Central memory CD8-positive, alpha-beta T cell (primary cell): ENCODE data around the gene ELMO1.
A peak's percentile ranks its signal among the peaks of the same experiment; 100 is the strongest.

ENCODE experiments used
- ATAC-seq: fragments of 150-1000 bp; cut with Tn5 transposase; replicated peaks from 2 replicates; pipeline ENCODE4 v1.10.0; 2022; ENCODE audit warnings: mild to moderate bottlenecking, moderate FRiP score, moderate number of reproducible peaks; ENCODE audit not compliant: poor library complexity, severe bottlenecking; ENCODE audit errors: extremely low read depth
- DNase-seq, 2 donors: peaks; one replicate each; pipeline ENCODE4 v3.0.0; 2021; ENCODE audit warnings: low spot score in 2 of 2
- H3K27ac Mint-ChIP-seq: one replicate; pipeline ENCODE4 v1.8.0; 2022; ENCODE audit warnings: low read depth, mild to moderate bottlenecking, moderate library complexity, mixed read lengths
- H3K27me3 Mint-ChIP-seq: one replicate; pipeline ENCODE4 v1.8.0; 2022; ENCODE audit warnings: mixed read lengths
- H3K36me3 Mint-ChIP-seq: one replicate; pipeline ENCODE4 v1.8.0; 2022; ENCODE audit warnings: mild to moderate bottlenecking, moderate library complexity, mixed read lengths; ENCODE audit not compliant: insufficient read depth
- H3K4me1 Mint-ChIP-seq: one replicate; pipeline ENCODE4 v1.8.0; 2022; ENCODE audit warnings: mixed read lengths
- H3K4me3 Mint-ChIP-seq: one replicate; pipeline ENCODE4 v1.8.0; 2022; ENCODE audit warnings: mild to moderate bottlenecking, moderate library complexity, mixed read lengths
- H3K9me3 Mint-ChIP-seq: one replicate; pipeline ENCODE4 v1.8.0; 2022; ENCODE audit warnings: mixed read lengths

ELMO1 gene

GRCh38 chr7:37286454-37286832, 162.2 kb downstream of the ELMO1 start:
- H3K4me3 Mint-ChIP-seq = no peak overlapping the region
- no peaks in the 10 kb centered on the region for H3K36me3 Mint-ChIP-seq
- H3K27ac Mint-ChIP-seq = no peak overlapping the region
- H3K9me3 Mint-ChIP-seq = no peaks in the 10 kb centered on the region
- H3K27me3 Mint-ChIP-seq = no peaks in the 10 kb centered on the region
- DNase-seq = no peak
- H3K4me1 Mint-ChIP-seq = peaks cover 39% of the 10 kb centered on the region
- ATAC-seq = no peak

- H3K9me3 Mint-ChIP-seq = no peaks in the 10 kb centered on the region
- DNase-seq (no peak), ATAC-seq (no peak)
- H3K4me1 Mint-ChIP-seq = peaks cover 39% of the 10 kb centered on the region
- H3K4me3 Mint-ChIP-seq = no peak overlapping the region
- H3K36me3 Mint-ChIP-seq = no peaks in the 10 kb centered on the region
- H3K27ac Mint-ChIP-seq = peak overlapping the region; percentile 57
- no peaks in the 10 kb centered on the region for H3K27me3 Mint-ChIP-seq
Observed at GRCh38 chr7:37285706-37286453, 162.8 kb downstream of the ELMO1 start.

GRCh38 chr7:37284805-37285231, 163.8 kb downstream of the ELMO1 start:
- no peak overlapping the region for H3K4me3 Mint-ChIP-seq
- H3K4me1 Mint-ChIP-seq = peaks cover 48% of the 10 kb centered on the region
- peak overlapping the region; percentile 57 for H3K27ac Mint-ChIP-seq
- H3K9me3 Mint-ChIP-seq = no peaks in the 10 kb centered on the region
- DNase-seq (peak; percentile 15 to 21), ATAC-seq (no peak)
- no peaks in the 10 kb centered on the region for H3K27me3 Mint-ChIP-seq
- no peaks in the 10 kb centered on the region for H3K36me3 Mint-ChIP-seq

- DNase-seq (no peak), ATAC-seq (no peak)
- Mint-ChIP-seq H3K4me1 (peaks cover 52% of the 10 kb centered on the region), H3K36me3 (no peaks in the 10 kb centered on the region), H3K9me3 (no peaks in the 10 kb centered on the region), H3K4me3 (no peak overlapping the region), H3K27ac (no peak overlapping the region), H3K27me3 (no peaks in the 10 kb centered on the region)
Observed at GRCh38 chr7:37284285-37284684, 164.4 kb downstream of the ELMO1 start.

DNA sequence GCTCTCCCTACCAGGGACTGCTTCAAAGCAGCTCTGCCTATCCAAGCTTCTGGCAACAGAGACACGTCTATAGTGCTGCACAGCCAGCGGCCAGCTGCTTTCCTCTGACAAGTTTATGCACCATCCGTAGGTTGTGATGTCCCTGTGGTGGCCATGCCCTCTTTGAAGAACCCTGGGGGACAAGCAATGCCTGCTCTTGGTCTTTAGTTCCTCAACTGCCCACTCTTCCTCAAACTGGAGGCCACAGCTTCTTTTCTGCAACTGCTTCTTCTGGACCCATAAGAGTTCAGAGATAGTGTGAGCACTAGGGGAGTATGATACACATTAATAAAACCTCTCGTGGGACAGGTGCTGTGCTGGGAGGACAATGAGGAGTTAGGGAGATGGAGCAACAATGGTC, 164.9 kb downstream of the ELMO1 start:
- no peak overlapping the region for H3K4me3 Mint-ChIP-seq
- DNase-seq (no peak), ATAC-seq (no peak)
- H3K4me1 Mint-ChIP-seq = peaks cover 49% of the 10 kb centered on the region
- H3K36me3 Mint-ChIP-seq = no peaks in the 10 kb centered on the region
- no peaks in the 10 kb centered on the region for H3K27me3 Mint-ChIP-seq
- H3K27ac Mint-ChIP-seq = no peak overlapping the region
- H3K9me3 Mint-ChIP-seq = no peaks in the 10 kb centered on the region

- no peak overlapping the region for H3K27ac Mint-ChIP-seq
Observed at GRCh38 chr7:37282927-37283326, 165.7 kb downstream of the ELMO1 start.

GRCh38 chr7:37282093-37282444, 166.6 kb downstream of the ELMO1 start:
- Mint-ChIP-seq H3K9me3 (no peaks in the 10 kb centered on the region), H3K4me3 (no peak overlapping the region), H3K27me3 (no peaks in the 10 kb centered on the region), H3K4me1 (peaks cover 53% of the 10 kb centered on the region), H3K27ac (no peak overlapping the region), H3K36me3 (no peaks in the 10 kb centered on the region)
- ATAC-seq (no peak), DNase-seq (no peak)

More at GRCh38 chr7:37282927-37283326, 165.7 kb downstream of the ELMO1 start:
- no peak for ATAC-seq
- Mint-ChIP-seq H3K9me3 (no peaks in the 10 kb centered on the region), H3K4me1 (peaks cover 49% of the 10 kb centered on the region), H3K36me3 (no peaks in the 10 kb centered on the region), H3K27me3 (no peaks in the 10 kb centered on the region), H3K4me3 (no peak overlapping the region)
- no peak for DNase-seq

- Mint-ChIP-seq H3K4me1 (peaks cover 55% of the 10 kb centered on the region), H3K27ac (no peak overlapping the region), H3K9me3 (no peaks in the 10 kb centered on the region), H3K4me3 (no peak overlapping the region), H3K36me3 (no peaks in the 10 kb centered on the region), H3K27me3 (no peaks in the 10 kb centered on the region)
- ATAC-seq (no peak), DNase-seq (no peak)
Observed at GRCh38 chr7:37281368-37282092, 167.1 kb downstream of the ELMO1 start.

DNA sequence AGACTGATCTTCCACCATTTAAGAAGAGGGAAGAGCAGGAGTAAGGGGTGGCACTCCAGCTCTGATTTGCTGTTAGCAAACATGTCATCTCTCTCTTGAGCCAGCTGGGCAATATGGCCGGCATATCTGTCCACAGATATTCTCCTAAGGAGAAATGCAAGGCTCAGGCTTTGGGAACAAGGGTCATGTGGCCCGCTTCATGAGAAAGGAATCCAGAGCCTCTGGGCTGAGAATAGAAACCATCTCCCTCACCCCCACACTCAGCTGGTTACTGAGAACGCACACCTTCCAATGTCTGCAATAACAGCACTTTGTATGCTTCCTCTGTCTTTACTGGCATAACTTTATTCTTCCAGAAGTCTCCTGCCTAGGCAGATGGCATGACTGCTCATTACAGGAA, 171.2 kb downstream of the ELMO1 start:
- Mint-ChIP-seq H3K4me3 (no peak overlapping the region), H3K27me3 (no peaks in the 10 kb centered on the region), H3K9me3 (no peaks in the 10 kb centered on the region), H3K36me3 (peaks cover 2% of the 10 kb centered on the region), H3K4me1 (peaks cover 50% of the 10 kb centered on the region), H3K27ac (no peak overlapping the region)
- DNase-seq = no peak
- ATAC-seq = no peak

DNA sequence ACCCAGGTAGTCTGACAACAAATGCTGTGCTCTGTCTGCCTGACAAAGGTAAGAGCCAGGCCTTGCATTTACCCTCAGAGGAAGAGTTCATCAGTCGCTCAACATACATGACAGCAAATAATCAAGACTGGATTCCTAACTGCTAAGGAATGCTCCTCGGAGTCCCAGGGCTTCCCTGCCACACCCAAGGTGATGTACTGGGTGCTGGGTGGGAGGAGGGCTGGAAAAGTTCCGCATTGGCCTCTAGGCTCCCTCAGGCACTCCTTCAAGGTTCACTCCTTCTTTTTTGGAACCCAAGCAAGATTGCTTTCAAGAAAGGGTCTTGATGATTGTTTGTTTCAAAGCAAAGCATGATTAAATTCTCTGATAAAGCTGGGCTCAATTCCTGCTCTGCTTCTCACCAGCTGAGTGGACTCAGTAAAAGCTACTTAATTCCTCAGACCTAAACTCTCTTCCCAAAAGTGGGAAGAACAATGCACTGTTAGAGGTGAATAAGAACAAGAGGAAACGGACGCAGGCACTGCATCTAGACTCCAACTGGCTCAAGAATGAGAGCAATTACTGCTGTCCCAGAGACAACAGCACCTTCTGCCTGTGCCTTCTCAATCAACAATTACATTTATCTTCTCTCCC, 173.5 kb downstream of the ELMO1 start:
- no peak overlapping the region for H3K27ac Mint-ChIP-seq
- ATAC-seq (no peak), DNase-seq (no peak)
- H3K4me3 Mint-ChIP-seq = no peak overlapping the region
- H3K36me3 Mint-ChIP-seq = peaks cover 5% of the 10 kb centered on the region
- no peaks in the 10 kb centered on the region for H3K27me3 Mint-ChIP-seq
- H3K9me3 Mint-ChIP-seq = no peaks in the 10 kb centered on the region
- H3K4me1 Mint-ChIP-seq = peaks cover 38% of the 10 kb centered on the region

DNA sequence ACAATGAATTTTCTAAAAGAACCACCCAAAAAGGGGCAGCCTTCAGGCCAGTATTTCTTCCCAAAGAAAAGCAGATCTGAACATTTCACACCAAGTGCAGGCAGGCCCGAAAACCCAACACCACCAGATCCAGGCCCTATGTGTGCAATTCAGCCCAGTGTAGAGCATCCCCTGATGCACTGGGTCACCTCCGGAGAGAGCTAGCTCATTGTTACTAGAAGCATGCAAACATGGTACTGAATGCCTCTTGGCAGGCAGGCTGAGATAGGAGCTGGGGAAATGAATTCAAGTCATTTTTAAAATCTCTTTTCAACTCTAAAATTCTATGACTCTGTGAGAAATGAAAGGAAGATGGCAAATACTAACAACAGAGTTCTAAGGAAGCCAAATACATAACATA, 174.8 kb downstream of the ELMO1 start:
- no peak for ATAC-seq
- no peak for DNase-seq
- H3K4me3 Mint-ChIP-seq = no peak overlapping the region
- H3K27ac Mint-ChIP-seq = no peak overlapping the region
- peaks cover 5% of the 10 kb centered on the region for H3K36me3 Mint-ChIP-seq
- no peaks in the 10 kb centered on the region for H3K27me3 Mint-ChIP-seq
- no peaks in the 10 kb centered on the region for H3K9me3 Mint-ChIP-seq
- peaks cover 28% of the 10 kb centered on the region for H3K4me1 Mint-ChIP-seq

- Mint-ChIP-seq H3K27me3 (no peaks in the 10 kb centered on the region), H3K36me3 (peaks cover 5% of the 10 kb centered on the region), H3K27ac (no peak overlapping the region), H3K4me1 (peaks cover 18% of the 10 kb centered on the region), H3K4me3 (no peak overlapping the region), H3K9me3 (no peaks in the 10 kb centered on the region)
- no peak for DNase-seq
- no peak for ATAC-seq
Observed at GRCh38 chr7:37269711-37270508, 178.8 kb downstream of the ELMO1 start.
